ENCODE results near the gene GNAI1. TPM values are rescaled to one million over a fixed set of nuclear protein-coding genes. Genes with fewer than 3 reads are reported as not detected.

The GNAI1 gene
- total RNA-seq, 1 donor from 2014 or later = 25.6 TPM

Small RNA genes lying within 50 kb of the gene (small RNA-seq; reads per million reads assigned to genes)
- not detected for gene RN7SL869P
